PC-3 (cell line): ENCODE results near the gene TNFRSF25.

Experiments used
- EZH2 ChIP-seq: fragments of 300-600 bp; sonication (generic); IDR thresholded peaks from one replicate; pipeline ENCODE4 v1.6.1; 2017; ENCODE audit warnings: antibody characterized with exemption, mild to moderate bottlenecking, low read length; ENCODE audit not compliant: unreplicated experiment
- TF ChIP-seq, protein P1 (sequence below): fragments of 300-600 bp; sonication (generic); conservative IDR thresholded peaks from 2 replicates; pipeline ENCODE4 v1.5.1; 2017; ENCODE audit warnings: antibody characterized with exemption, low read depth, mild to moderate bottlenecking, low read length

DNA sequence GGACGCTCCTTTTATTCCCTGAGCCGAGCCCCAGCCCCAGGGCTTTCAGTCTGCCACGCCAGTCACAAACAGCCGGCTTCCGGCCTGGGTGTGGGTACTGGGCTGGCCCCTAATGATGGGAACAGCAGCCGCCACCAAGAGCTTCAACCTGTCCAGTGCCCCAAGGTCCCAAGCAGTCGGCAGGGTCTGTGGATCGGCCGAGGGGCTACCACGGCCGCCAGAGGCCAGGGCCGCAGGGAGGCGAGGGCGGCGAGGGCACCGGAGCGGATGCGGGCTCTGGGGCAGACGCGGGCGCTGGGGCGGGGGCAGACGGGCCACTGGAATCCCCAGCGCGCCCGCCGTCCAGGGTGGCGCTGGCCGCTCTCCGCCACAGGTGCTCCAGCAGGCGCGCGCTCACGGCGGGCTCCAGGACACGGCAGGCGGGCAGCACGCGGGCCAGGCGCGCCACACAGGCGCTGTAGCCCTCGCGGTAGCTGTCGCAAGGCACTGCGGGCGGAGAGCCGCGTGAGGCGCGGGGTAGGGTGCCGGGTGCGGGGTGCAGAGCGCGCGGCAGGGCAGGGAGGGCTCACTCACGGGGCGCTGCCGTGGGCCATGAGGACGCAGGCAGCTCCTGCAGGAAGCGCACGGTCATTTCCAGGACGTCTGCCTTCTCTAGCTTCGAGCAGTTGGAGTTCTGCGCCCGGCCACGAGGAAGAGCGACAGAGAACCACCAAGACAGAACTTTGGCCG is 47.1 kb downstream of the TNFRSF25 start:
- TF ChIP-seq, protein P1, sequence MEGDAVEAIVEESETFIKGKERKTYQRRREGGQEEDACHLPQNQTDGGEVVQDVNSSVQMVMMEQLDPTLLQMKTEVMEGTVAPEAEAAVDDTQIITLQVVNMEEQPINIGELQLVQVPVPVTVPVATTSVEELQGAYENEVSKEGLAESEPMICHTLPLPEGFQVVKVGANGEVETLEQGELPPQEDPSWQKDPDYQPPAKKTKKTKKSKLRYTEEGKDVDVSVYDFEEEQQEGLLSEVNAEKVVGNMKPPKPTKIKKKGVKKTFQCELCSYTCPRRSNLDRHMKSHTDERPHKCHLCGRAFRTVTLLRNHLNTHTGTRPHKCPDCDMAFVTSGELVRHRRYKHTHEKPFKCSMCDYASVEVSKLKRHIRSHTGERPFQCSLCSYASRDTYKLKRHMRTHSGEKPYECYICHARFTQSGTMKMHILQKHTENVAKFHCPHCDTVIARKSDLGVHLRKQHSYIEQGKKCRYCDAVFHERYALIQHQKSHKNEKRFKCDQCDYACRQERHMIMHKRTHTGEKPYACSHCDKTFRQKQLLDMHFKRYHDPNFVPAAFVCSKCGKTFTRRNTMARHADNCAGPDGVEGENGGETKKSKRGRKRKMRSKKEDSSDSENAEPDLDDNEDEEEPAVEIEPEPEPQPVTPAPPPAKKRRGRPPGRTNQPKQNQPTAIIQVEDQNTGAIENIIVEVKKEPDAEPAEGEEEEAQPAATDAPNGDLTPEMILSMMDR: no peak
- no peak for TF ChIP-seq EZH2
